Activated CD8-positive, alpha-beta T cell treated with anti-CD3 and anti-CD28 coated beads for 36 hours (primary cell): ENCODE results near the gene SLC7A1. TPM values are rescaled to one million over a fixed set of nuclear protein-coding genes. Genes with fewer than 3 reads are reported as not detected.

ENCODE experiments used
- ATAC-seq: fragments of 200-7000 bp; cut with Tn5 transposase; one replicate; pipeline ENCODE4 v1.10.0; 2021; ENCODE audit warnings: mild to moderate bottlenecking, moderate library complexity
- CTCF ChIA-PET: fragments of 350-600 bp; sonication (Branson Sonifier 250); formaldehyde crosslinking; loops from one replicate; lab custom pipeline; 2021; ENCODE audit warnings: antibody characterized with exemption; lab: Charles Lee
- POLR2A ChIA-PET: fragments of 350-600 bp; sonication (Branson Sonifier 250); formaldehyde crosslinking; loops from one replicate; lab custom pipeline; 2021; ENCODE audit warnings: antibody characterized with exemption; lab: Charles Lee
- DNase-seq: peaks from one replicate; pipeline ENCODE4 v3.0.0-alpha.2; 2020
- H3K27ac Mint-ChIP-seq: one replicate; pipeline ENCODE4 v1.8.0; 2021; ENCODE audit warnings: mild to moderate bottlenecking, mixed read lengths
- H3K27me3 Mint-ChIP-seq: one replicate; pipeline ENCODE4 v1.8.0; 2021; ENCODE audit warnings: mixed read lengths
- H3K36me3 Mint-ChIP-seq: one replicate; pipeline ENCODE4 v1.8.0; 2021; ENCODE audit warnings: low read depth, mixed read lengths
- H3K4me1 Mint-ChIP-seq: one replicate; pipeline ENCODE4 v1.8.0; 2021; ENCODE audit warnings: low read depth, mixed read lengths
- H3K4me3 Mint-ChIP-seq: one replicate; pipeline ENCODE4 v1.8.0; 2021; ENCODE audit warnings: mild to moderate bottlenecking, moderate library complexity, mixed read lengths
- H3K9me3 Mint-ChIP-seq: one replicate; pipeline ENCODE4 v1.8.0; 2021; ENCODE audit warnings: mixed read lengths
- CTCF ChIP-seq: fragments of 200-600 bp; IDR thresholded peaks from one replicate; pipeline ENCODE4 v1.8.0; 2022; ENCODE audit warnings: antibody characterized with exemption, mild to moderate bottlenecking
- intact Hi-C: fragments of 100-400 bp; cut with micrococcal nuclease; formaldehyde crosslinking; loops from one replicate; pipeline ENCODE4 v1.10.0; 2022
- total RNA-seq, 2 experiments: library from RNA; stranded (reverse); gene quantifications; one replicate each; pipeline ENCODE4 v1.2.3, GENCODE V29; 2021

The SLC7A1 gene
- total RNA-seq, 2 experiments from 2014 or later: 119 to 124 TPM

GRCh38 chr13:29494520-29494919 lies 101.0 kb downstream of the SLC7A1 start:
- ATAC-seq (no peak), DNase-seq (no peak)
- no peak for TF ChIP-seq CTCF
- H3K9me3 Mint-ChIP-seq: no peaks in the 10 kb centered on the region
- no peak overlapping the region for H3K4me3 Mint-ChIP-seq
- intact Hi-C loops: no loop called here
- H3K27ac Mint-ChIP-seq: no peak overlapping the region
- ChIA-PET CTCF (interaction anchor here (1.4 kb wide), 1 partner anchor 14 kb away, joined by 6 read pairs; no protein-coding TSS in a partner anchor), POLR2A (no interaction called here)
- peaks cover 12% of the 10 kb centered on the region for H3K27me3 Mint-ChIP-seq
- peaks cover 3% of the 10 kb centered on the region for H3K4me1 Mint-ChIP-seq
- H3K36me3 Mint-ChIP-seq: no peaks in the 10 kb centered on the region

GRCh38 chr13:29493796-29494195 lies 101.7 kb downstream of the SLC7A1 start:
- intact Hi-C loops: no loop called here
- peaks cover 3% of the 10 kb centered on the region for H3K4me1 Mint-ChIP-seq
- TF ChIP-seq CTCF: no peak
- no peak for DNase-seq
- ATAC-seq: no peak
- H3K27me3 Mint-ChIP-seq: peaks cover 12% of the 10 kb centered on the region
- no peak overlapping the region for H3K27ac Mint-ChIP-seq
- no peaks in the 10 kb centered on the region for H3K36me3 Mint-ChIP-seq
- CTCF ChIA-PET: interaction anchor here (1.6 kb wide), 1 partner anchor 15 kb away, joined by 8 read pairs; no protein-coding TSS in a partner anchor
- H3K4me3 Mint-ChIP-seq: no peak overlapping the region
- POLR2A ChIA-PET: interaction anchor here (1.2 kb wide), 1 partner anchor 9 kb away, joined by 3 read pairs; no protein-coding TSS in a partner anchor
- no peaks in the 10 kb centered on the region for H3K9me3 Mint-ChIP-seq

GRCh38 chr13:29491248-29491647 lies 104.2 kb downstream of the SLC7A1 start:
- Mint-ChIP-seq H3K4me1 (no peaks in the 10 kb centered on the region), H3K36me3 (no peaks in the 10 kb centered on the region), H3K4me3 (no peak overlapping the region), H3K27me3 (peaks cover 12% of the 10 kb centered on the region), H3K27ac (no peak overlapping the region), H3K9me3 (no peaks in the 10 kb centered on the region)
- POLR2A ChIA-PET: no interaction called here
- CTCF ChIA-PET: no interaction called here
- ATAC-seq (no peak), DNase-seq (no peak)
- intact Hi-C loops: no loop called here
- no peak for TF ChIP-seq CTCF

- Mint-ChIP-seq H3K36me3 (no peaks in the 10 kb centered on the region), H3K27ac (no peak overlapping the region), H3K4me1 (no peaks in the 10 kb centered on the region), H3K9me3 (no peaks in the 10 kb centered on the region), H3K4me3 (no peak overlapping the region), H3K27me3 (peaks cover 8% of the 10 kb centered on the region)
- TF ChIP-seq CTCF: no peak
- ATAC-seq: no peak
- intact Hi-C loops: no loop called here
- CTCF ChIA-PET: interaction anchor here (1.6 kb wide), 1 partner anchor 17 kb away, joined by 3 read pairs; no protein-coding TSS in a partner anchor
- no peak for DNase-seq
- POLR2A ChIA-PET: no interaction called here
Measured at GRCh38 chr13:29490561-29490885, 105.0 kb downstream of the SLC7A1 start.

GRCh38 chr13:29489650-29490560 lies 105.6 kb downstream of the SLC7A1 start:
- DNase-seq (no peak), ATAC-seq (no peak)
- no peak for TF ChIP-seq CTCF
- Mint-ChIP-seq H3K27me3 (peaks cover 8% of the 10 kb centered on the region), H3K9me3 (no peaks in the 10 kb centered on the region), H3K27ac (no peak overlapping the region), H3K4me1 (no peaks in the 10 kb centered on the region), H3K4me3 (no peak overlapping the region), H3K36me3 (no peaks in the 10 kb centered on the region)
- intact Hi-C loops: no loop called here
- ChIA-PET POLR2A (interaction anchor here (0.7 kb wide), 1 partner anchor 102 kb away, joined by 3 read pairs; no protein-coding TSS in a partner anchor), CTCF (interaction anchor here (1.6 kb wide), 1 partner anchor 16 kb away, joined by 3 read pairs; no protein-coding TSS in a partner anchor)
